SIG-M5 treated with dmso at 0.1 percent for 504 hours (cell line): ENCODE results near the gene SPRR2D.
"Not testable (repeated sequence)": the region's sequence is repeated elsewhere in the genome, so short reads cannot be mapped to it uniquely, and the experiment has no call there.

Experiments used
- DNase-seq: peaks from one replicate; lab custom pipeline; 2025; ENCODE audit not compliant: unreplicated experiment; lab: John Stamatoyannopoulos, UW

SPRR2D gene

GRCh38 chr1:153040950-153041631 is at the start of gene SPRR2D:
SPRR2D (minus strand) TSS chr1:153041120; CDS start chr1:153040346, 774 bp downstream.
- no peak for DNase-seq

- DNase-seq = no peak
Measured at GRCh38 chr1:153087652-153088051, 46.7 kb upstream of the SPRR2D start.

- DNase-seq = no peak
Measured at GRCh38 chr1:153081736-153082135, 40.8 kb upstream of the SPRR2D start.

GRCh38 chr1:153072806-153073726 is 32.1 kb upstream of the SPRR2D start:
- no peak for DNase-seq

GRCh38 chr1:153071511-153071910 is 30.6 kb upstream of the SPRR2D start, which contains the start of gene SPRR2B:
SPRR2B (minus strand) TSS chr1:153071611; CDS start chr1:153070839, 772 bp downstream.
- DNase-seq = no peak

- DNase-seq = no peak
Measured at GRCh38 chr1:153070243-153070642, 29.3 kb upstream of the SPRR2D start.

- no peak for DNase-seq
Measured at GRCh38 chr1:153058826-153059784, 18.2 kb upstream of the SPRR2D start.

GRCh38 chr1:153058154-153058553 is 17.2 kb upstream of the SPRR2D start:
- DNase-seq = no peak

GRCh38 chr1:153057375-153057774 is 16.5 kb upstream of the SPRR2D start, which contains the start of gene SPRR2A:
SPRR2A (minus strand) TSS chr1:153057512; CDS start chr1:153056735, 777 bp downstream.
- no peak for DNase-seq

GRCh38 chr1:153056111-153056510 is 15.2 kb upstream of the SPRR2D start:
- not testable (repeated sequence) for DNase-seq

- DNase-seq = no peak
Measured at GRCh38 chr1:153049211-153049610, 8.3 kb upstream of the SPRR2D start.

GRCh38 chr1:153035211-153035610 is 5.7 kb downstream of the SPRR2D start:
- DNase-seq = no peak

- DNase-seq = peak; percentile 54
Measured at GRCh38 chr1:153032677-153033308, 8.1 kb downstream of the SPRR2D start.

- no peak for DNase-seq
Measured at GRCh38 chr1:153032073-153032472, 8.8 kb downstream of the SPRR2D start.

GRCh38 chr1:153030895-153031294 is 10.0 kb downstream of the SPRR2D start, which contains the start of gene SPRR1B:
SPRR1B (plus strand) TSS chr1:153031203; CDS start chr1:153032346, 1,143 bp downstream.
- no peak for DNase-seq

- DNase-seq = no peak
Measured at GRCh38 chr1:153028766-153029165, 12.2 kb downstream of the SPRR2D start.

- no peak for DNase-seq
Measured at GRCh38 chr1:153025797-153026196, 15.1 kb downstream of the SPRR2D start.

GRCh38 chr1:153024413-153024812 is 16.5 kb downstream of the SPRR2D start:
- no peak for DNase-seq

GRCh38 chr1:153023109-153023508 is 17.8 kb downstream of the SPRR2D start:
- no peak for DNase-seq

- peak; percentile 30 for DNase-seq
Measured at GRCh38 chr1:153022340-153022739, 18.6 kb downstream of the SPRR2D start.
